GM20000 (cell line): ENCODE measurements around the gene FGGY.

Experiments used
- DNase-seq: peaks from one replicate; pipeline ENCODE4 v3.0.0; 2012; ENCODE audit warnings: low spot score
- TF ChIP-seq, protein P1 (sequence below): IDR thresholded peaks from 2 replicates; pipeline ENCODE4 v1.5.1; 2012; ENCODE audit warnings: mild to moderate bottlenecking, control low read depth; ENCODE audit errors: extremely low read depth, missing control alignments

FGGY gene

DNA sequence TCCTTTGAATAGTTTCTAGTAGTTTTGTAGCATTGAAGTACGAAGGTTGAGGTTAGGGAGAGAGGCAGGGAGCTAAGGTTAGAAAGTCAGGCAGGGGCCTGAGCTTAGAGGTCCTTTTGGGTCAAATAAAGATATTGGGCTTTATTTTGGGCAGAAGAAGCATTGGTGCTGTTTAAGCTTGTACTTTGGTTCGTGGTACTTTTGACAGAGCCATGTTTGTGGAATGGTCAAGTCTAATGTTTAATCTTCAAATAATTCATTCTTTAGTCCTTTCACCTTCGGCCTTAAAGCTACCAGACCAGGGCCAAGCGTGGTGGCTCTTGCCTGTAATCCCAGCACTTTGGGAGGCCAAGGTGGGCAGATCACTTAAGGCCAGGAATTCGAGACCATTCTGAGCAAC lies 12.5 kb downstream of the FGGY start:
- TF ChIP-seq, protein P1, sequence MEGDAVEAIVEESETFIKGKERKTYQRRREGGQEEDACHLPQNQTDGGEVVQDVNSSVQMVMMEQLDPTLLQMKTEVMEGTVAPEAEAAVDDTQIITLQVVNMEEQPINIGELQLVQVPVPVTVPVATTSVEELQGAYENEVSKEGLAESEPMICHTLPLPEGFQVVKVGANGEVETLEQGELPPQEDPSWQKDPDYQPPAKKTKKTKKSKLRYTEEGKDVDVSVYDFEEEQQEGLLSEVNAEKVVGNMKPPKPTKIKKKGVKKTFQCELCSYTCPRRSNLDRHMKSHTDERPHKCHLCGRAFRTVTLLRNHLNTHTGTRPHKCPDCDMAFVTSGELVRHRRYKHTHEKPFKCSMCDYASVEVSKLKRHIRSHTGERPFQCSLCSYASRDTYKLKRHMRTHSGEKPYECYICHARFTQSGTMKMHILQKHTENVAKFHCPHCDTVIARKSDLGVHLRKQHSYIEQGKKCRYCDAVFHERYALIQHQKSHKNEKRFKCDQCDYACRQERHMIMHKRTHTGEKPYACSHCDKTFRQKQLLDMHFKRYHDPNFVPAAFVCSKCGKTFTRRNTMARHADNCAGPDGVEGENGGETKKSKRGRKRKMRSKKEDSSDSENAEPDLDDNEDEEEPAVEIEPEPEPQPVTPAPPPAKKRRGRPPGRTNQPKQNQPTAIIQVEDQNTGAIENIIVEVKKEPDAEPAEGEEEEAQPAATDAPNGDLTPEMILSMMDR, result no peak
- DNase-seq, result no peak

DNA sequence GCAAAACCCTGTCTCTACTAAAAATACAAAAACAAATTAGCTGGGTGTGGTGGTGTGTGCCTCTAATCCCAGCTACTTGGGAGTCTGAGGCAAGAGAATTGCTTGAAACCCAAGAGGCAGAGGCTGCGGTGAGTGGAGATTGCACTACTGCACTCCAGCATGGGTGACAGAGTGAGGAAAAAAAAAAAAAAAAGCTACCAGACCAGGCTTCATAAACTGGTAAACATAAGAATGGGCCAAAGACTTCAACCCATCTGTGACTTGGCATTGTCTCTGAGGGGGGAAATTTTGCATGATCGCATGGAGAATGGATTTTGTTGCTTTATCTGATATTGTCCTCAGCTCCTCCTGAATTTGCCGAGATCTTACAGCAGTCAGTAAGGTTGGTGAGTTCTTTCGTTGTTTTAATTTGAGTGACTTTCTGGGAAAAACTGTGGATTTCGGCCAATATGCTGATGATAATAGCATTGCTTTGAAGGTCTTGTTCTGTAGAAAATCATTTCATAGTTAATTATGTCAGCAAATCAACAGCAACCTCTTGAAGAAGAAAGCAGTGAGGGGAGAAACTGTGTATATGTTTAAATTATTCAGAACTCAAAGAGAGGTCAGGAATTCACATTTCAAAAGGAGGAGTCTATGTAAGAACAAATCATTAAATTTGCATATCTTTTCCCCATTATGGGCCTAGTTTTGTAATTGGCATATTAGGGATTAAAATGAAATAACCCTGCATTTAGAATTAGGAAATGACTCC lies 13.1 kb downstream of the FGGY start:
- no peak for DNase-seq
- TF ChIP-seq, protein P1, result no peak

DNA sequence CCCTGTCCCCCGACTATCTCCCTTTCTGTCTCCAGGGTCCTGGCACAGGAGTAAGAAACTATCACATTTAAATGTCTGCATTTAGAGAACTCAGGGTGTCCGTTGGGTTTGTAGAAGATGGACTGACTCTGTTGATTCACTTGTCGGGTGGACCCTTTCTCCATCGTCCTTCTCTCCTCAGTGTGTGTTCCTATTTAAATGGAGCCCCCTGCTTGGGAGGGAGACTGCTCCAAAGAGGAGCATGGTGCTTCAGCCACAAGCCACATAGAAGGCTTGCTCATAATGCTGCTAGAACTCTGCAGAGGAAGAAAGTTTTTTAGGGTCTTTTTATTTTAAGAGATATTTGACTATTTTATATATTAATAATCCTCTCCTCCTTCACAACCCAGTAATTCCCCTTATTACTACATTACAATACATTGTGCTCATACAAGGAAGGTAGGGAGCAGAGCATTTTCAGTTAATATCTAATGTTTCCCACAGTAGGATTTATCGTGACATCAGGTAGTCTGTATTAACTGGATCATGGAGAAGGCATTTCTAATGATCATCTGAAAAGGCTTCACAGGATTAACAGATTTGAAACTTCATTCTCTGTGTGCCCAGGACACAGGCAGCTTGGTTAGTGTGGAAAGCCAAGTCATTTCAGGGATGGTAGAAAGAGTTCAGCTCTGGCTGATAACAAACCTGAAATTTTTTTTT lies 13.8 kb downstream of the FGGY start:
- no peak for DNase-seq
- TF ChIP-seq, protein P1, result no peak

DNA sequence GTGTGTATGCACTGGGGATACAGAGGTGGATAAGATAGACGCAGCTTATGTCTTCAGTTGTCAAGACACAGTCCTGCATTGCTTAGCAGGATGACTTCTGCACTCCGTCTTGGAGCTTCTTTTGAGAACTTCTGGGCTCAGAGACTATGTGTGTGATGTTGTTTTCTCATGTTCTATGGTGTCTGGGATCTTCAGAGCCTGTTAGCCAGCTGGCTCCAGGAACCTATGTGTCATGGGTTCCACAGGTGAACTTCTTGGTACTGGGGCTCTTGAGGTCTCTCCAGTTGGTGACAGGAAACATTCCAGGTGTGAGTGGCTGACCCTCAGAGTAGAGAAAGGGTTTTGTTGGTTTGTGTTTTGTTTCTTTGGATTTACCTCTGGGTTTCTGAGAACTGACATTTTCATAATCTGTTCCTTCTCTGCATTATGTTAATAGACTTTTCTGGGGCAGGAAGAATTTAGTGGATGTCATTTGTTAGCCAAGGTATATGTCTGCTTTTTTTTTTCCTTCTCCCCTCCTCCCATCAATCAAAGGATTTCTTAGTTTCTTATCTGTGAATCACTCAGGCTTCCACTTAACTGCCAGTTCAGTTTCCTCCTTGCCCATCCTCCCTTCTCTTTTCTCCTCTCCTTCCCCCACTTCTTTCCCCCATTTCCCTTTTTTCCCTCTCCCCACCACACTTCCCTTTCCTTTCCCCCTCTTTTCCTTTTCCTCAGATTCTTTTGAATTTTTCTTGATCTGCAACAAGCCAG lies 18.1 kb downstream of the FGGY start:
- TF ChIP-seq, protein P1, result no peak

DNA sequence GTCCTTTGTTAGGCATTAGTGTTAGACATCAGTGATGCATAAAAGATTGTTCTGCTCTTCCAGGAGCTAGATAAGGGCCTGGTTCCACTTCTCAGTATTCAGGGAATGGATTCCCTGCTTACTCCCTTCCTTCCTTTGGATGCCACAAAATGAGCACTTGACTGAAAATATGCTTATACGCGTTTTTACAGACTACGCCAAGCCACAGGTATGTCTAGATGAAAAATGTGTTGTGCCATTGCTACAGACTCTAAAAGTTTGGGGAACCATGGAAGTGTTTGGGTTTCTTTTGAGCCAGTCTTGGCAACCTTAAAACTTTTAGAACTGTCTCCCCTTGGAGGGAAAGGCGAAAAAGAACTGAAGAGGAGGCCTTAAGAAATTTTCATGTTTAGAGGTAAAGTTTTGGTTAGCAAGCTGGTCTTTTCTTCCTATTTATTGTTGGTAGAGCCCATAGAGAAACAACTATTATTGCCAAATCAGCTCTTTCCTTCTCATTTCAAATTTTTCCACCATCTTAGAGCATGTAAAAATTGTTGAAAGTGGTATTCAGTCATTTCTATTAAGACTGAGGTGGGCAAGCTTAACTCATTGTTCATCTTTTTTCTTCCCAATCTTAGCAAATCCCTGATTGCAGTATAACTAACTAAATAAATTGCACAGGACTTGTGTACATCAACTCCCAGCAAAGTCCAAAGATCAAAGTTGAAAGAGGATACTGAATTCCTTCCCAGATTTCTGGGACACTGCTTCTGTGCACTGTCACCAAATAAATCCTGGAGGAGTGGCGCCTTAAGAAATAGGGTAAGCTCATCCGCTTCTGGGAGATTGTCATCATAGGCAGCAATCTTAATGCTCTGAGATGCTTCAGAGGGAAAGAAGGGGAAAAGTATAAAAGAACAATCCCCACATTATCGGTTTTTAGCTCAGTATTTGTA lies 18.9 kb downstream of the FGGY start:
- TF ChIP-seq, protein P1, result no peak
- DNase-seq, result no peak

More for the DNA sequence above, 18.1 kb downstream of the FGGY start:
- no peak for DNase-seq

DNA sequence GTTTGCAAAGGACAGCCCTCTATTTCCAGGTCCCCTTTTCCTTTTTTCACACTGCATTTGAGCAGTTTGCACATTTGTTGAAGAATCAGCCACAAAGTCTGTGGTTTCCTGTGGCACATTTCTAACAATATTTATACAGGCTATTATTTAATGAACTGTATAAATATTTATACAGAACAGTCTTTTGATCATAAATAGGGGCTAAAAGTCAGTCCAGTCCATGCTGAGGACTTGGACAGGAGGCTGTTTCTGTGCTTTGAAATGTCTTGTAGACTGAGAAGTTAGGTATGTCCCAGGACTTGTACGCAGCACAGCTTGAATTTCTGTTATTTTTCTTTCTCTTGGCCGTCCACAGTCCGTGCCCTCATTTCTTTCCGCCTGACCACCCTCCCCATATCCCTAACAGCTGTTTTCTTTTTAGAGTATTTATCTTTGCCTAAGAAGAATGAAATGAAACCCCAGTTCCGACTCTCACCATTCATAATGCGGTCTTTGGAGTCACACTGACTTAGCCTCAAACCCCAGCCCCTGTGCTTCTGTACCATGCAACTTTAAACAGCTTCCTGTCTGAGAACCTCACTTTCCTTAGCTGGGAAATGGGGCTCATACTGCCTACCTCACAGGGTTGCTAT lies 19.7 kb downstream of the FGGY start:
- TF ChIP-seq, protein P1, result no peak
- DNase-seq, result no peak
